Activated CD8-positive, alpha-beta T cell treated with anti-CD3 and anti-CD28 coated beads for 36 hours (primary cell): ENCODE data around the gene BEAN1. TPM values are rescaled to one million over a fixed set of nuclear protein-coding genes. Genes with fewer than 3 reads are reported as not detected.

Source experiments
- ATAC-seq: fragments of 200-7000 bp; cut with Tn5 transposase; one replicate; pipeline ENCODE4 v1.10.0; 2021; ENCODE audit warnings: mild to moderate bottlenecking, moderate library complexity
- CTCF ChIA-PET: fragments of 350-600 bp; sonication (Branson Sonifier 250); formaldehyde crosslinking; loops from one replicate; lab custom pipeline; 2021; ENCODE audit warnings: antibody characterized with exemption; lab: Charles Lee
- POLR2A ChIA-PET: fragments of 350-600 bp; sonication (Branson Sonifier 250); formaldehyde crosslinking; loops from one replicate; lab custom pipeline; 2021; ENCODE audit warnings: antibody characterized with exemption; lab: Charles Lee
- DNase-seq: peaks from one replicate; pipeline ENCODE4 v3.0.0-alpha.2; 2020
- H3K27ac Mint-ChIP-seq: one replicate; pipeline ENCODE4 v1.8.0; 2021; ENCODE audit warnings: mild to moderate bottlenecking, mixed read lengths
- H3K27me3 Mint-ChIP-seq: one replicate; pipeline ENCODE4 v1.8.0; 2021; ENCODE audit warnings: mixed read lengths
- H3K36me3 Mint-ChIP-seq: one replicate; pipeline ENCODE4 v1.8.0; 2021; ENCODE audit warnings: low read depth, mixed read lengths
- H3K4me1 Mint-ChIP-seq: one replicate; pipeline ENCODE4 v1.8.0; 2021; ENCODE audit warnings: low read depth, mixed read lengths
- H3K4me3 Mint-ChIP-seq: one replicate; pipeline ENCODE4 v1.8.0; 2021; ENCODE audit warnings: mild to moderate bottlenecking, moderate library complexity, mixed read lengths
- H3K9me3 Mint-ChIP-seq: one replicate; pipeline ENCODE4 v1.8.0; 2021; ENCODE audit warnings: mixed read lengths
- intact Hi-C: fragments of 100-400 bp; cut with micrococcal nuclease; formaldehyde crosslinking; loops from one replicate; pipeline ENCODE4 v1.10.0; 2022
- total RNA-seq, 2 experiments: library from RNA; stranded (reverse); gene quantifications; one replicate each; pipeline ENCODE4 v1.2.3, GENCODE V29; 2021
- TF ChIP-seq, protein P1 (sequence below): fragments of 200-600 bp; IDR thresholded peaks from one replicate; pipeline ENCODE4 v1.8.0; 2022; ENCODE audit warnings: antibody characterized with exemption, mild to moderate bottlenecking

BEAN1 gene
- total RNA-seq, 2 experiments from 2014 or later, result not detected

GRCh38 chr16:66509576-66509975 lies 82.5 kb downstream of the BEAN1 start:
- CTCF ChIA-PET, result interaction anchor here (1.2 to 2.1 kb wide), 4 partner anchors 17 to 83 kb away, joined by 3 to 7 read pairs (median 3); no protein-coding TSS in a partner anchor

GRCh38 chr16:66510298-66510697 lies 83.2 kb downstream of the BEAN1 start:
- no peaks in the 10 kb centered on the region for H3K27me3 Mint-ChIP-seq
- no peak for ATAC-seq

More at GRCh38 chr16:66509576-66509975, 82.5 kb downstream of the BEAN1 start:
- no peaks in the 10 kb centered on the region for H3K36me3 Mint-ChIP-seq
- H3K4me1 Mint-ChIP-seq, result peaks cover 7% of the 10 kb centered on the region
- no peak overlapping the region for H3K27ac Mint-ChIP-seq
- TF ChIP-seq, protein P1, sequence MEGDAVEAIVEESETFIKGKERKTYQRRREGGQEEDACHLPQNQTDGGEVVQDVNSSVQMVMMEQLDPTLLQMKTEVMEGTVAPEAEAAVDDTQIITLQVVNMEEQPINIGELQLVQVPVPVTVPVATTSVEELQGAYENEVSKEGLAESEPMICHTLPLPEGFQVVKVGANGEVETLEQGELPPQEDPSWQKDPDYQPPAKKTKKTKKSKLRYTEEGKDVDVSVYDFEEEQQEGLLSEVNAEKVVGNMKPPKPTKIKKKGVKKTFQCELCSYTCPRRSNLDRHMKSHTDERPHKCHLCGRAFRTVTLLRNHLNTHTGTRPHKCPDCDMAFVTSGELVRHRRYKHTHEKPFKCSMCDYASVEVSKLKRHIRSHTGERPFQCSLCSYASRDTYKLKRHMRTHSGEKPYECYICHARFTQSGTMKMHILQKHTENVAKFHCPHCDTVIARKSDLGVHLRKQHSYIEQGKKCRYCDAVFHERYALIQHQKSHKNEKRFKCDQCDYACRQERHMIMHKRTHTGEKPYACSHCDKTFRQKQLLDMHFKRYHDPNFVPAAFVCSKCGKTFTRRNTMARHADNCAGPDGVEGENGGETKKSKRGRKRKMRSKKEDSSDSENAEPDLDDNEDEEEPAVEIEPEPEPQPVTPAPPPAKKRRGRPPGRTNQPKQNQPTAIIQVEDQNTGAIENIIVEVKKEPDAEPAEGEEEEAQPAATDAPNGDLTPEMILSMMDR, result no peak
- no peak for ATAC-seq
- no peaks in the 10 kb centered on the region for H3K27me3 Mint-ChIP-seq
- intact Hi-C loops, result no loop called here
- DNase-seq, result no peak
- POLR2A ChIA-PET, result no interaction called here
- no peaks in the 10 kb centered on the region for H3K9me3 Mint-ChIP-seq
- H3K4me3 Mint-ChIP-seq, result no peak overlapping the region

DNA sequence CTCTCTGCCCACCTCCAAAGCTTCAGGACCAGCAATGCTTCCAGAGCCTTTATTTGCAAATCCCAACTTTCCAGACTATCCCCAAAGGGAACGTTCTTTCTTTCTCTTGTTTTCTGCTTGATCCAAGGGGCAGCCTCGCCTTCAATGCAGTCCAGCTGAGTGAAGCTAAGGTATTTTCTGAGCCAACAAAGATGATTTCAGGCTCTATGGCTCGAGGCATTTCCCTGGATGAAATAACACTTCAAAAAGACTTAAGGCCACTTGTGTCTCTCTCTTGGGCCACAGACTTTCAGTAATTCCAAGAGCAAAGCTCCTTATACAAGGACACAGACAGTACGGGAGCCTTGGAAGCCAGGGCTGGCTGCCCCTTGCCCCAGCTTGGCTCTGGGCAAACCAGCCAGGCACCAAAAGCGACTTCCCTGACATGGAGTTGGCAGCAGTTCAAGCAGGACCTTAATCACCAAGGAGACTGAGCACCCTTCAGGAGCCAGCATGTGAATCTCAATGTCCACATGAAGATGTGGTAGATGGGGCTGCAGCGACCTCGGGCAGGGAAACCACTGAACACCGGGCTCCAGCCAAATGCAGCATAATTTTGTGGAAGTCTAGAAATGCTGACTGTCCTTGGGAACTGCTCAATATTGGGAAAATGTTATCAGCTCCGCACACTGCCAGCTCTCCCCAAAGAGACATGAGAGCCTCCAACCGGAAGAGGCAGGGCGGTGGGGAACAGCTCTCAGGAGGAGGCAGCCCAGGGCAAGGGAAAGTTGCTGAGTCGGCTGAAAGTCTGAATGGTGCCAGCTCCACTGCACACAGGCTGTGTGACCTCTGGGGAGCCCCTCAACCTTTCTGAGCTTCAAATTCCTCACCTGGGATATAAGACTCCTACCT lies 83.9 kb downstream of the BEAN1 start:
- ChIA-PET POLR2A (interaction anchor here (1.0 to 1.1 kb wide), 2 partner anchors 8 to 39 kb away, joined by 3 to 5 read pairs; partner anchors contain the start of gene TK2), CTCF (interaction anchor here (1.0 to 2.6 kb wide), 9 partner anchors 13 to 97 kb away, joined by 3 to 10 read pairs (median 3); partner anchors contain the start of gene CKLF)

More at GRCh38 chr16:66510298-66510697, 83.2 kb downstream of the BEAN1 start:
- POLR2A ChIA-PET, result interaction anchor here (1.1 kb wide), 1 partner anchor 8 kb away, joined by 5 read pairs; no protein-coding TSS in a partner anchor
- peaks cover 10% of the 10 kb centered on the region for H3K4me1 Mint-ChIP-seq
- no peak for DNase-seq
- H3K9me3 Mint-ChIP-seq, result no peaks in the 10 kb centered on the region
- TF ChIP-seq, protein P1, result no peak
- no peak overlapping the region for H3K4me3 Mint-ChIP-seq
- intact Hi-C loops, result no loop called here
- CTCF ChIA-PET, result interaction anchor here (1.0 to 2.6 kb wide), 6 partner anchors 14 to 82 kb away, joined by 3 to 10 read pairs (median 4); partner anchors contain the start of gene CKLF
- no peak overlapping the region for H3K27ac Mint-ChIP-seq
- no peaks in the 10 kb centered on the region for H3K36me3 Mint-ChIP-seq

GRCh38 chr16:66511602-66512271 lies 84.6 kb downstream of the BEAN1 start:
- no peaks in the 10 kb centered on the region for H3K36me3 Mint-ChIP-seq
- ChIA-PET CTCF (interaction anchor here (1.0 to 2.6 kb wide), 7 partner anchors 40 to 105 kb away, joined by 3 to 10 read pairs (median 4); partner anchors contain the start of gene CKLF), POLR2A (interaction anchor here (0.7 to 1.0 kb wide), 2 partner anchors 37 to 39 kb away, joined by 3 read pairs; partner anchors contain the start of gene TK2)
- H3K4me1 Mint-ChIP-seq, result peaks cover 24% of the 10 kb centered on the region
- ATAC-seq, result no peak
- H3K27me3 Mint-ChIP-seq, result no peaks in the 10 kb centered on the region
- no peaks in the 10 kb centered on the region for H3K9me3 Mint-ChIP-seq
- no peak overlapping the region for H3K4me3 Mint-ChIP-seq
- no peak overlapping the region for H3K27ac Mint-ChIP-seq
- DNase-seq, result no peak
- TF ChIP-seq, protein P1, result no peak
- intact Hi-C loops, result no loop called here

More for the DNA sequence above, 83.9 kb downstream of the BEAN1 start:
- ATAC-seq (no peak), DNase-seq (no peak)
- Mint-ChIP-seq H3K27ac (no peak overlapping the region), H3K4me1 (peaks cover 16% of the 10 kb centered on the region), H3K4me3 (no peak overlapping the region), H3K9me3 (no peaks in the 10 kb centered on the region), H3K27me3 (no peaks in the 10 kb centered on the region), H3K36me3 (no peaks in the 10 kb centered on the region)
- TF ChIP-seq, protein P1, result no peak
- intact Hi-C loops, result no loop called here
